B cell (primary cell): ENCODE results near the gene SPATA25. TPM values are rescaled to one million over a fixed set of nuclear protein-coding genes. Genes with fewer than 3 reads are reported as not detected.

Experiments
- ATAC-seq: fragments of 200-7000 bp; cut with Tn5 transposase; one replicate; pipeline ENCODE4 v1.10.0; 2021; ENCODE audit warnings: low read depth, mild to moderate bottlenecking, moderate number of reproducible peaks, moderate library complexity
- CTCF ChIA-PET: fragments of 350-600 bp; sonication (Branson Sonifier 250); formaldehyde crosslinking; loops from one replicate; lab custom pipeline; 2021; ENCODE audit warnings: antibody characterized with exemption, inconsistent platforms; lab: Charles Lee
- POLR2A ChIA-PET: fragments of 350-600 bp; sonication (Branson Sonifier 250); formaldehyde crosslinking; loops from one replicate; lab custom pipeline; 2021; ENCODE audit warnings: antibody characterized with exemption; lab: Charles Lee
- DNase-seq: peaks from one replicate; pipeline ENCODE4 v3.0.0; 2013
- H2AFZ ChIP-seq: 2 replicates; pipeline ENCODE4 v1.6.1; 2012; ENCODE audit warnings: mild to moderate bottlenecking, low read depth, low read length; ENCODE audit not compliant: insufficient read depth, poor library complexity, severe bottlenecking
- H3K27ac ChIP-seq, 2 donors: 1 replicate in 1 of 2; 2 replicates in 1 of 2; pipeline ENCODE4 v1.5.1; 2012 to 2013; ENCODE audit warnings: low read length in 2 of 2, mild to moderate bottlenecking in 2 of 2, moderate library complexity in 1 of 2
- H3K27me3 ChIP-seq, 4 experiments: fragments of 200-600 bp in 1 of 4; sonication (generic) in 1 of 4; replicated peaks in 1 of 4; 1 replicate in 2 of 4; 2 replicates in 2 of 4; pipeline versions ENCODE4 v1.6.1 to v1.7.0; 2013 to 2016; ENCODE audit warnings: low read length in 3 of 4, mild to moderate bottlenecking in 2 of 4, mixed read lengths in 1 of 4, moderate library complexity in 1 of 4; ENCODE audit not compliant: insufficient read depth in 4 of 4, control insufficient read depth in 3 of 4; ENCODE audit errors: control extremely low read depth in 1 of 4
- H3K36me3 ChIP-seq, 2 experiments: replicated peaks in 1 of 2; 1 replicate in 1 of 2; 2 replicates in 1 of 2; pipeline versions ENCODE4 v1.6.1 to v1.7.1; 2013; ENCODE audit warnings: low read length in 1 of 2; ENCODE audit not compliant: insufficient read depth in 2 of 2, control insufficient read depth in 1 of 2; ENCODE audit errors: control extremely low read depth in 1 of 2, extremely low read depth in 1 of 2
- H3K4me1 ChIP-seq, 2 donors: fragments of 200-600 bp in 1 of 2; sonication (generic) in 1 of 2; 1 replicate in 1 of 2; 2 replicates in 1 of 2; pipeline versions ENCODE4 v1.5.1 to v1.6.1; 2013 to 2017; ENCODE audit warnings: low read length in 2 of 2; ENCODE audit not compliant: control insufficient read depth in 2 of 2, insufficient read depth in 2 of 2
- H3K4me2 ChIP-seq: replicated peaks from 2 replicates; pipeline ENCODE3; 2012; ENCODE audit warnings: mild to moderate bottlenecking, low read depth, low read length; ENCODE audit not compliant: poor library complexity, severe bottlenecking
- H3K4me3 ChIP-seq, 5 experiments: fragments of 200-600 bp in 1 of 5; sonication (generic) in 1 of 5; 1 replicate in 3 of 5; 2 replicates in 2 of 5; pipeline versions ENCODE4 v1.5.1 to v1.7.0; 2011 to 2016; ENCODE audit warnings: low read length in 4 of 5, mild to moderate bottlenecking in 4 of 5, low read depth in 2 of 5, control low read depth in 1 of 5, moderate library complexity in 1 of 5; ENCODE audit not compliant: insufficient read depth in 1 of 5; ENCODE audit errors: control extremely low read depth in 1 of 5, extremely low read depth in 1 of 5
- H3K79me2 ChIP-seq: fragments of 200-600 bp; sonication (generic); one replicate; pipeline ENCODE4 v1.6.0; 2016; ENCODE audit warnings: low read length; ENCODE audit not compliant: control insufficient read depth, insufficient read depth
- H3K9ac ChIP-seq: fragments of 200-600 bp; sonication (generic); 2 replicates; pipeline ENCODE4 v1.6.1; 2017; ENCODE audit warnings: mild to moderate bottlenecking, low read length, moderate library complexity
- H3K9me3 ChIP-seq, 3 donors: one replicate each; pipeline versions ENCODE4 v1.6.1 to v1.7.1; 2013; ENCODE audit warnings: low read length in 2 of 3; ENCODE audit not compliant: control insufficient read depth in 2 of 3, insufficient read depth in 1 of 3; ENCODE audit errors: control extremely low read depth in 1 of 3
- H4K20me1 ChIP-seq: 2 replicates; pipeline ENCODE4 v1.6.0; 2012; ENCODE audit warnings: mild to moderate bottlenecking, low read length; ENCODE audit not compliant: insufficient read depth, control insufficient read depth, poor library complexity, severe bottlenecking
- H3K27ac Mint-ChIP-seq: one replicate; pipeline ENCODE4 v1.8.0; 2021; ENCODE audit warnings: mixed read lengths
- H3K27me3 Mint-ChIP-seq: one replicate; pipeline ENCODE4 v1.8.0; 2021; ENCODE audit warnings: mixed read lengths
- H3K4me1 Mint-ChIP-seq: one replicate; pipeline ENCODE4 v1.8.0; 2021; ENCODE audit warnings: mixed read lengths
- H3K4me3 Mint-ChIP-seq: one replicate; pipeline ENCODE4 v1.8.0; 2021; ENCODE audit warnings: mixed read lengths
- H3K9me3 Mint-ChIP-seq: one replicate; pipeline ENCODE4 v1.8.0; 2022; ENCODE audit warnings: mixed read lengths; ENCODE audit not compliant: insufficient read depth
- CTCF ChIP-seq: fragments of 200-600 bp; IDR thresholded peaks from one replicate; pipeline ENCODE4 v1.8.0; 2022; ENCODE audit warnings: antibody characterized with exemption, mild to moderate bottlenecking
- EZH2 ChIP-seq: IDR thresholded peaks from 2 replicates; pipeline ENCODE4 v1.6.1; 2012; ENCODE audit warnings: borderline replicate concordance, low read depth, mild to moderate bottlenecking, moderate library complexity, low read length; ENCODE audit not compliant: insufficient read depth, poor library complexity, severe bottlenecking
- WGBS: methylation state at CpG from one replicate; pipeline ENCODE4 v1.1.5; 2013; ENCODE audit warnings: missing lambda C conversion rate; ENCODE audit not compliant: insufficient coverage; 5-methylcytosine and 5-hydroxymethylcytosine counted together
- intact Hi-C: fragments of 100-400 bp; cut with micrococcal nuclease; formaldehyde crosslinking; loops from one replicate; pipeline ENCODE4 v1.10.0; 2022
- polyA plus RNA-seq: library from polyadenylated mRNA; depleted of rRNA; stranded (reverse); fragments of >200 nt; gene quantifications from 2 replicates; pipeline ENCODE4 v1.2.3, GENCODE V29; 2012
- total RNA-seq, 2 donors: library from RNA; stranded (reverse); fragments of 120-200 nt in 1 of 2; gene quantifications; 1 replicate in 1 of 2; 2 replicates in 1 of 2; pipeline versions ENCODE4 v1.2.3 to v1.2.4, GENCODE V29; 2013 to 2022

SPATA25 gene
- total and polyA plus RNA-seq, 2 donors (not counting 1 experiment from before 2014, with no cell fraction given) = 2.5 to 2.9 TPM

GRCh38 chr20:45925821-45926506 lies 38.5 kb upstream of the SPATA25 start:
- peaks cover 0 to 4% (median under 1%) of the 10 kb centered on the region in 4 experiments for H3K27me3 ChIP-seq
- CTCF ChIA-PET = no interaction called here
- no peak overlapping the region for H3K27ac Mint-ChIP-seq
- no peaks in the 10 kb centered on the region for H3K79me2 ChIP-seq
- H3K27me3 Mint-ChIP-seq = peaks cover 7% of the 10 kb centered on the region
- no peak overlapping the region for H3K9ac ChIP-seq
- no peaks in the 10 kb centered on the region for H3K4me1 Mint-ChIP-seq
- no peaks in the 10 kb centered on the region for H3K9me3 Mint-ChIP-seq
- intact Hi-C loops = no loop called here
- no peaks in the 10 kb centered on the region for H3K36me3 ChIP-seq
- no peaks in the 10 kb centered on the region for H3K9me3 ChIP-seq
- no peak overlapping the region for H2AFZ ChIP-seq
- no peak for ATAC-seq
- H3K4me3 ChIP-seq = no peak overlapping the region
- TF ChIP-seq EZH2 (no peak), CTCF (no peak)
- no peaks in the 10 kb centered on the region for H4K20me1 ChIP-seq
- H3K4me2 ChIP-seq = no peak overlapping the region
- no peak overlapping the region for H3K27ac ChIP-seq
- POLR2A ChIA-PET = no interaction called here
- H3K4me1 ChIP-seq = no peaks in the 10 kb centered on the region
- 72% methylated on average over 5 of the region's 9 CpGs for WGBS
- no peak for DNase-seq
- H3K4me3 Mint-ChIP-seq = no peak overlapping the region
